Spleen (tissue), 7 donors: ENCODE data around the gene EIF3L.

Source experiments
- CTCF ChIP-seq, 11 experiments: fragments of 200-600 bp in 7 of 11; fragments of 450-650 bp in 4 of 11; sonication (generic) in 4 of 11; IDR thresholded peaks in 8 of 11; conservative IDR thresholded peaks in 3 of 11; 1 replicate in 7 of 11; 2 replicates in 4 of 11; pipeline versions ENCODE4 v1.4.0 to v1.8.0; 2016 to 2021; ENCODE audit warnings: antibody characterized with exemption in 11 of 11, inconsistent platforms in 4 of 11, mild to moderate bottlenecking in 1 of 11
- POLR2A ChIP-seq, 3 donors: fragments of 450-650 bp; IDR thresholded peaks; one replicate each; pipeline ENCODE4 v1.5.1; 2017; ENCODE audit warnings: antibody characterized with exemption in 3 of 3, mild to moderate bottlenecking in 1 of 3
- POLR2AphosphoS5 ChIP-seq, 3 donors: sonication (generic); formaldehyde crosslinking; IDR thresholded peaks; one replicate each; pipeline ENCODE4 v1.5.1; 2017; ENCODE audit warnings: antibody characterized with exemption in 3 of 3
- donor health status: DM: no; HTN: no; CAD: no; lungs with moderate emphysema.
- donor health status: DM: no; HTN: no; CAD: no.
- donor health status: DM: no; HTN: no; CAD: no.

DNA sequence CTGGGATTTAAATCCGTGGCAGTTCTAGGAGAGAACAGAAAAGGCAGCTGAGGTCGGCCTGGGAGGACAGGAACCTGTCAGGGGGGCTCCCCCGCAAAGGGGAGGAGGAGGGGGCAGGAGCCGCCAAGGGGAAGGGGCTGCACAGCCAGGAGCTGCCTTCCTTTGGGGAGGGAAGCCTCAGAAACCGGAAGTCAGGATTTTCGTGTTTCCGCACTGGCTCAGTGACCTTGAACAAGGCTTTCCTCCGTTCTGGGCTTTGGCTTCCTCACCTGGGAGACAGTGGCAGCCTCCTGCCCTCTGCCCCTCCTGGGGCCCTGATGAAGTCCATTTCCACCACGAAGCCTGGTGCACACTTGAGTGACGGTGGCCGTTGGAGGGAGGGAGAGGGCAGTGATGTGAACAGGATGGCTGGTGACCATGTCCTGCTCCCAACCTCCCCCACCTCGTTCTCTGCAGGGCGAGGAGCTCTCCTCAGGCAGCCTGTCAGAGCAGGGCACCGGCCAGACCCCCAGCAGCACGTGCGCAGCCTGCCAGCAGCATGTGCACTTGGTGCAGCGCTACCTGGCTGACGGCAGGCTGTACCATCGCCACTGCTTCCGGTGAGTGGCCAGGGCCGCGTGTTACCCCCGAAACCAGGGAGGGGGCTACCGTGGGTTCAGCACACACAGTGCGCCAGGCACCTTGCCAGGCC, 69.5 kb downstream of the EIF3L start:
- TF ChIP-seq CTCF (IDR thresholded peaks at IDR 0.05 in 8 of 11, conservative IDR thresholded peaks at IDR 0.05 in 3 of 11) (no peak), POLR2AphosphoS5 (IDR thresholded peaks at IDR 0.05) (peak in 1 of 3 donors; percentile 10), POLR2A (IDR thresholded peaks at IDR 0.05) (no peak)
